ENCODE measurements around the gene TRPM4.

DNA sequence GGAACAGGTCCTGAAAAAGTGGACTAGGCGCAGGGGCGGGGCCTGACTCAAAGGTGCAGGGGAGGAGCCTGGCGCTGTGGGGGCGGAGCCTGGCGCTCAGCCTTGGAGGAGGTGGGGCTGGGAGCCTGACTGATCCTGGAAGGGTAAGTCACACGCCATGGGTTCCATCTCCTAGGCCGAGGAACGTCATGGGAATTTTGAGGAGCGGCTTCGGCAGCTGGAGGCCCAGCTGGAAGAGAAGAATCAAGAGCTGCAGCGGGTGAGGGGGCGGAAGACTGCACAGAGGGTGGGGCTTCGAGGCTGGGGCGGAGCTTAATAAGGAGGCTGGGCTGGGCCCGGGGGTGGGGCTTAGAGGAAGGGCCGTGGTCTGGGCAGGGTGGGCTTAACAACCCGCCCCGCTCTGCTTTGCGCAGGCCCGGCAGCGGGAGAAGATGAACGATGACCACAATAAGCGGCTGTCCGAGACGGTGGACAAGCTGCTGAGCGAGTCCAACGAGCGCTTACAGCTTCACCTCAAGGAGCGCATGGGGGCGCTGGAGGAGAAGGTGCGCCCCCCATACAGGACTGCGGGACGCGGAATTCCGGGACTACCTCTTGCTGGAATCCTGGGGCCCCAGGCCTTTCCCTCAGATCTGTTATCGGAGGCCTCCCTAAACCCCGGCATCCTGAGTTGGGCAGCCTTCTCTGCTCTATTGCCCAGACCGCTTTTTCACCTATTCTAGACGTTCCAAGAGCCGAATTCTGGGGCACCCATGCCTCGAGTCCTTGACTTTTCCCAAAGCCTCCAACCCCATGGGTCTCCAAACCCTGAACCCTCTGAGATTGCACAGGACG, 23.8 kb upstream of the TRPM4 start:
- TF ChIP-seq, protein P1, sequence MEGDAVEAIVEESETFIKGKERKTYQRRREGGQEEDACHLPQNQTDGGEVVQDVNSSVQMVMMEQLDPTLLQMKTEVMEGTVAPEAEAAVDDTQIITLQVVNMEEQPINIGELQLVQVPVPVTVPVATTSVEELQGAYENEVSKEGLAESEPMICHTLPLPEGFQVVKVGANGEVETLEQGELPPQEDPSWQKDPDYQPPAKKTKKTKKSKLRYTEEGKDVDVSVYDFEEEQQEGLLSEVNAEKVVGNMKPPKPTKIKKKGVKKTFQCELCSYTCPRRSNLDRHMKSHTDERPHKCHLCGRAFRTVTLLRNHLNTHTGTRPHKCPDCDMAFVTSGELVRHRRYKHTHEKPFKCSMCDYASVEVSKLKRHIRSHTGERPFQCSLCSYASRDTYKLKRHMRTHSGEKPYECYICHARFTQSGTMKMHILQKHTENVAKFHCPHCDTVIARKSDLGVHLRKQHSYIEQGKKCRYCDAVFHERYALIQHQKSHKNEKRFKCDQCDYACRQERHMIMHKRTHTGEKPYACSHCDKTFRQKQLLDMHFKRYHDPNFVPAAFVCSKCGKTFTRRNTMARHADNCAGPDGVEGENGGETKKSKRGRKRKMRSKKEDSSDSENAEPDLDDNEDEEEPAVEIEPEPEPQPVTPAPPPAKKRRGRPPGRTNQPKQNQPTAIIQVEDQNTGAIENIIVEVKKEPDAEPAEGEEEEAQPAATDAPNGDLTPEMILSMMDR (tag by site-specific recombination; IDR thresholded peaks at IDR 0.05): no peak
- TF ChIP-seq, protein P2, sequence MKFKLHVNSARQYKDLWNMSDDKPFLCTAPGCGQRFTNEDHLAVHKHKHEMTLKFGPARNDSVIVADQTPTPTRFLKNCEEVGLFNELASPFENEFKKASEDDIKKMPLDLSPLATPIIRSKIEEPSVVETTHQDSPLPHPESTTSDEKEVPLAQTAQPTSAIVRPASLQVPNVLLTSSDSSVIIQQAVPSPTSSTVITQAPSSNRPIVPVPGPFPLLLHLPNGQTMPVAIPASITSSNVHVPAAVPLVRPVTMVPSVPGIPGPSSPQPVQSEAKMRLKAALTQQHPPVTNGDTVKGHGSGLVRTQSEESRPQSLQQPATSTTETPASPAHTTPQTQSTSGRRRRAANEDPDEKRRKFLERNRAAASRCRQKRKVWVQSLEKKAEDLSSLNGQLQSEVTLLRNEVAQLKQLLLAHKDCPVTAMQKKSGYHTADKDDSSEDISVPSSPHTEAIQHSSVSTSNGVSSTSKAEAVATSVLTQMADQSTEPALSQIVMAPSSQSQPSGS (tag by site-specific recombination; IDR thresholded peaks at IDR 0.05; ENCODE audit: low read depth): no peak
- TF ChIP-seq ZNF23 (tag by site-specific recombination; IDR thresholded peaks at IDR 0.05; ENCODE audit: borderline replicate concordance) (no peak), ZNF114 (tag by site-specific recombination; IDR thresholded peaks at IDR 0.05) (no peak)
- TF ChIP-seq, protein P3, sequence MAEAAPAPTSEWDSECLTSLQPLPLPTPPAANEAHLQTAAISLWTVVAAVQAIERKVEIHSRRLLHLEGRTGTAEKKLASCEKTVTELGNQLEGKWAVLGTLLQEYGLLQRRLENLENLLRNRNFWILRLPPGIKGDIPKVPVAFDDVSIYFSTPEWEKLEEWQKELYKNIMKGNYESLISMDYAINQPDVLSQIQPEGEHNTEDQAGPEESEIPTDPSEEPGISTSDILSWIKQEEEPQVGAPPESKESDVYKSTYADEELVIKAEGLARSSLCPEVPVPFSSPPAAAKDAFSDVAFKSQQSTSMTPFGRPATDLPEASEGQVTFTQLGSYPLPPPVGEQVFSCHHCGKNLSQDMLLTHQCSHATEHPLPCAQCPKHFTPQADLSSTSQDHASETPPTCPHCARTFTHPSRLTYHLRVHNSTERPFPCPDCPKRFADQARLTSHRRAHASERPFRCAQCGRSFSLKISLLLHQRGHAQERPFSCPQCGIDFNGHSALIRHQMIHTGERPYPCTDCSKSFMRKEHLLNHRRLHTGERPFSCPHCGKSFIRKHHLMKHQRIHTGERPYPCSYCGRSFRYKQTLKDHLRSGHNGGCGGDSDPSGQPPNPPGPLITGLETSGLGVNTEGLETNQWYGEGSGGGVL (tag by site-specific recombination; IDR thresholded peaks at IDR 0.05): no peak

All from HEK293 (cell line).